Large intestine (tissue), 1 donor: ENCODE data around the gene FLAD1. TPM values are rescaled to one million over a fixed set of nuclear protein-coding genes. Genes with fewer than 3 reads are reported as not detected.

Experiments used
- polyA plus RNA-seq: library from polyadenylated mRNA; unstranded; fragments of 120-200 nt; gene quantifications from one replicate; pipeline ENCODE4 v1.2.1, GENCODE V29; 2013

The FLAD1 gene
- polyA plus RNA-seq, 1 donor = 28.0 TPM

Other genes starting within 250 kb of the FLAD1 start
- 4.7 TPM for gene KCNN3, start 113.1 kb upstream of the FLAD1 start, polyA plus RNA-seq
- 40.4 TPM for gene PMVK, start 46.6 kb upstream of the FLAD1 start, polyA plus RNA-seq
- gene PBXIP1, start 27.2 kb upstream of the FLAD1 start, polyA plus RNA-seq = 78.8 TPM
- gene PYGO2, start 21.6 kb upstream of the FLAD1 start, polyA plus RNA-seq = 32.0 TPM
- 76.4 TPM for gene SHC1, start 12.6 kb upstream of the FLAD1 start, polyA plus RNA-seq
- 65.6 TPM for gene CKS1B, start 8.7 kb upstream of the FLAD1 start, polyA plus RNA-seq
- gene LENEP, start 10.2 kb downstream of the FLAD1 start, polyA plus RNA-seq = 0.33 TPM
- 45.1 TPM for gene ZBTB7B, start 19.5 kb downstream of the FLAD1 start, polyA plus RNA-seq
- 4.1 TPM for gene DCST2, start 50.4 kb downstream of the FLAD1 start, polyA plus RNA-seq
- 0.88 TPM for gene DCST1, start 50.5 kb downstream of the FLAD1 start, polyA plus RNA-seq
- 38.6 TPM for gene ADAM15, start 68.0 kb downstream of the FLAD1 start, polyA plus RNA-seq
- gene EFNA4, start 80.4 kb downstream of the FLAD1 start, polyA plus RNA-seq = 36.0 TPM
- gene EFNA3, start 95.5 kb downstream of the FLAD1 start, polyA plus RNA-seq = 9.6 TPM
- gene EFNA1, start 144.5 kb downstream of the FLAD1 start, polyA plus RNA-seq = 96.1 TPM
- 57.4 TPM for gene SLC50A1, start 152.5 kb downstream of the FLAD1 start, polyA plus RNA-seq
- gene DPM3, start 157.2 kb downstream of the FLAD1 start, polyA plus RNA-seq = 59.1 TPM
- 142 TPM for gene KRTCAP2, start 190.0 kb downstream of the FLAD1 start, polyA plus RNA-seq
- 2.9 TPM for gene TRIM46, start 190.5 kb downstream of the FLAD1 start, polyA plus RNA-seq
- gene THBS3, start 224.6 kb downstream of the FLAD1 start, polyA plus RNA-seq = 40.9 TPM
- 38.6 TPM for gene MTX1, start 225.4 kb downstream of the FLAD1 start, polyA plus RNA-seq